Glutamatergic neuron (in vitro differentiated cells): ENCODE data around the gene INPP5J. TPM values are rescaled to one million over a fixed set of nuclear protein-coding genes. Genes with fewer than 3 reads are reported as not detected.

Experiments
- DNase-seq: peaks from one replicate; pipeline ENCODE4 v3.0.0; 2022
- H3K27ac Mint-ChIP-seq: one replicate; pipeline ENCODE4 v1.8.0; 2020; ENCODE audit warnings: mild to moderate bottlenecking, mixed read lengths, inconsistent platforms; ENCODE audit not compliant: unreplicated experiment
- H3K27me3 Mint-ChIP-seq: one replicate; pipeline ENCODE4 v1.8.0; 2020; ENCODE audit warnings: mild to moderate bottlenecking, moderate library complexity, mixed read lengths, inconsistent platforms; ENCODE audit not compliant: unreplicated experiment
- H3K36me3 Mint-ChIP-seq: one replicate; pipeline ENCODE4 v1.8.0; 2020; ENCODE audit warnings: mild to moderate bottlenecking, mixed read lengths, inconsistent platforms; ENCODE audit not compliant: unreplicated experiment
- H3K4me1 Mint-ChIP-seq: one replicate; pipeline ENCODE4 v1.8.0; 2020; ENCODE audit warnings: mild to moderate bottlenecking, low read depth, mixed read lengths, inconsistent platforms; ENCODE audit not compliant: unreplicated experiment
- H3K4me3 Mint-ChIP-seq: one replicate; pipeline ENCODE4 v1.8.0; 2020; ENCODE audit warnings: mild to moderate bottlenecking, mixed read lengths, inconsistent platforms; ENCODE audit not compliant: unreplicated experiment
- H3K9me3 Mint-ChIP-seq: one replicate; pipeline ENCODE4 v1.8.0; 2020; ENCODE audit warnings: mild to moderate bottlenecking, moderate library complexity, mixed read lengths, inconsistent platforms; ENCODE audit not compliant: unreplicated experiment
- total RNA-seq: library from RNA; stranded (reverse); fragmentation: NEBNext Ultra II Directional; extraction: Animal tissue kit (Norgen Biotek cat#: 25700); gene quantifications from one replicate; pipeline ENCODE4 v1.2.1, GENCODE V29; 2021; ENCODE audit not compliant: unreplicated experiment
- TF ChIP-seq, protein P1 (sequence below): fragments of 200-600 bp; sonication (generic); IDR thresholded peaks from one replicate; pipeline ENCODE4 v1.5.0; 2021; ENCODE audit not compliant: partially characterized antibody, unreplicated experiment

Gene INPP5J
- total RNA-seq, 1 donor from 2014 or later = 15.4 TPM

- no peak overlapping the region for H3K27ac Mint-ChIP-seq
Measured at GRCh38 chr22:31126869-31127175, 4.1 kb downstream of the INPP5J start.

DNA sequence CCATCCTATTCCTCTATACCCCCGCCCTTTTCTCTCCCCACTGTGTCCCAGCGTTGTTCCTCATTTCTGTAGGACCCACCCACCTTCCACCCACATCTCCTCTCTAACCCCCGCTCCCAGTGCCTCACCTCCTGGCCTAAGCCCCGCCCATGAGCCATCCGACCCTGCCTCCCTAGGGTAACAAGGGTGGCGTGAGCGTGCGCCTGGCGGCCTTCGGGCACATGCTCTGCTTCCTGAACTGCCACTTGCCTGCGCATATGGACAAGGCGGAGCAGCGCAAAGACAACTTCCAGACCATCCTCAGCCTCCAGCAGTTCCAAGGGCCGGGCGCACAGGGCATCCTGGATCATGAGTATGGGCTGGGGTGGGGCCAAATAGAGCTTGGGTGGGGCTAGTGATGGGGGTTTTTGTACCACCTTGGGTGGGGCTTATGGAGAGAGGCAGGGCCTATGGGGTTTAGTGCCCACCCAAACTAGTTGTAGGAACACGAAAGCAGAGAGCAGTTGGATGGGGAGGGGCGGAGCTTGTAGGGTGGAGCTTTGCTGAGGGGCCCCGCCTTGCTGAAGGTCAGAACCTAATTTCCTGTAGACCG, 4.5 kb downstream of the INPP5J start:
- H3K4me1 Mint-ChIP-seq = peaks cover 5% of the 10 kb centered on the region
- no peak overlapping the region for H3K27ac Mint-ChIP-seq
- no peak for DNase-seq
- no peaks in the 10 kb centered on the region for H3K27me3 Mint-ChIP-seq
- no peaks in the 10 kb centered on the region for H3K36me3 Mint-ChIP-seq
- H3K4me3 Mint-ChIP-seq = no peak overlapping the region
- TF ChIP-seq, protein P1, sequence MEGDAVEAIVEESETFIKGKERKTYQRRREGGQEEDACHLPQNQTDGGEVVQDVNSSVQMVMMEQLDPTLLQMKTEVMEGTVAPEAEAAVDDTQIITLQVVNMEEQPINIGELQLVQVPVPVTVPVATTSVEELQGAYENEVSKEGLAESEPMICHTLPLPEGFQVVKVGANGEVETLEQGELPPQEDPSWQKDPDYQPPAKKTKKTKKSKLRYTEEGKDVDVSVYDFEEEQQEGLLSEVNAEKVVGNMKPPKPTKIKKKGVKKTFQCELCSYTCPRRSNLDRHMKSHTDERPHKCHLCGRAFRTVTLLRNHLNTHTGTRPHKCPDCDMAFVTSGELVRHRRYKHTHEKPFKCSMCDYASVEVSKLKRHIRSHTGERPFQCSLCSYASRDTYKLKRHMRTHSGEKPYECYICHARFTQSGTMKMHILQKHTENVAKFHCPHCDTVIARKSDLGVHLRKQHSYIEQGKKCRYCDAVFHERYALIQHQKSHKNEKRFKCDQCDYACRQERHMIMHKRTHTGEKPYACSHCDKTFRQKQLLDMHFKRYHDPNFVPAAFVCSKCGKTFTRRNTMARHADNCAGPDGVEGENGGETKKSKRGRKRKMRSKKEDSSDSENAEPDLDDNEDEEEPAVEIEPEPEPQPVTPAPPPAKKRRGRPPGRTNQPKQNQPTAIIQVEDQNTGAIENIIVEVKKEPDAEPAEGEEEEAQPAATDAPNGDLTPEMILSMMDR = no peak
- H3K9me3 Mint-ChIP-seq = peaks cover 3% of the 10 kb centered on the region

More at GRCh38 chr22:31126869-31127175, 4.1 kb downstream of the INPP5J start:
- no peak for DNase-seq
- no peaks in the 10 kb centered on the region for H3K27me3 Mint-ChIP-seq
- H3K4me1 Mint-ChIP-seq = peaks cover 5% of the 10 kb centered on the region
- peaks cover 2% of the 10 kb centered on the region for H3K9me3 Mint-ChIP-seq
- H3K4me3 Mint-ChIP-seq = no peak overlapping the region
- TF ChIP-seq, protein P1 = no peak
- H3K36me3 Mint-ChIP-seq = no peaks in the 10 kb centered on the region

DNA sequence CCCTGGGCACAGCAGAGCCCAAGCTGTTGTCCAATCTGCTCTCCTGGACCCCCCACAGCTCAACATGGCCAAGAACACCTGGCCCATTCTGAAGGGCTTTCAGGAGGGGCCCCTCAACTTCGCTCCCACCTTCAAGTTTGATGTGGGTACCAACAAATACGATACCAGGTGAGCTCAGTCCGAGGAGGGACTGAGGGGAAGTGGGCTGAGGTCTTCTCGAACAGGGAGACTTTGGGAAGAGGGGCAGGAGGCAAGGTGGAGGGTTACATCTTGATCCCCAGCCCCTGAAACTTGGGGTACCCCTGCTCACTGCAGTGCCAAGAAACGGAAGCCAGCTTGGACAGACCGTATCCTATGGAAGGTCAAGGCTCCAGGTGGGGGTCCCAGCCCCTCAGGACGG, 5.4 kb downstream of the INPP5J start:
- Mint-ChIP-seq H3K9me3 (peaks cover 3% of the 10 kb centered on the region), H3K4me3 (no peak overlapping the region), H3K4me1 (peaks cover 4% of the 10 kb centered on the region), H3K27me3 (no peaks in the 10 kb centered on the region), H3K36me3 (no peaks in the 10 kb centered on the region), H3K27ac (no peak overlapping the region)
- TF ChIP-seq, protein P1 = no peak
- DNase-seq = no peak

GRCh38 chr22:31130873-31131272, 8.1 kb downstream of the INPP5J start:
- TF ChIP-seq, protein P1 = no peak
- peaks cover 5% of the 10 kb centered on the region for H3K36me3 Mint-ChIP-seq
- no peak for DNase-seq
- H3K27ac Mint-ChIP-seq = no peak overlapping the region
- H3K4me1 Mint-ChIP-seq = no peaks in the 10 kb centered on the region
- H3K4me3 Mint-ChIP-seq = no peak overlapping the region
- H3K27me3 Mint-ChIP-seq = no peaks in the 10 kb centered on the region
- H3K9me3 Mint-ChIP-seq = peaks cover 2% of the 10 kb centered on the region

DNA sequence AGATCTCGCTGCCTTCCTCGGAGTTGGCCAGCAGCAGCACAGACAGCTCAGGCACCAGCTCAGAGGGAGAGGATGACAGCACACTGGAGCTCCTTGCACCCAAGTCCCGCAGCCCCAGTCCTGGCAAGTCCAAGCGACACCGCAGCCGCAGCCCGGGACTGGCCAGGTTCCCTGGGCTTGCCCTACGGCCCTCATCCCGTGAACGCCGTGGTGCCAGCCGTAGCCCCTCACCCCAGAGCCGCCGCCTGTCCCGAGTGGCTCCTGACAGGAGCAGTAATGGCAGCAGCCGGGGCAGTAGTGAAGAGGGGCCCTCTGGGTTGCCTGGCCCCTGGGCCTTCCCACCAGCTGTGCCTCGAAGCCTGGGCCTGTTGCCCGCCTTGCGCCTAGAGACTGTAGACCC, 11.1 kb downstream of the INPP5J start:
- no peak for DNase-seq
- Mint-ChIP-seq H3K27ac (no peak overlapping the region), H3K27me3 (peaks cover 2% of the 10 kb centered on the region), H3K4me1 (no peaks in the 10 kb centered on the region), H3K4me3 (no peak overlapping the region), H3K36me3 (peaks cover 5% of the 10 kb centered on the region), H3K9me3 (peaks cover 2% of the 10 kb centered on the region)
- TF ChIP-seq, protein P1 = no peak
